H1 (cell line): Measurements from ENCODE around the gene SCAP. TPM values are rescaled to one million over a fixed set of nuclear protein-coding genes. Genes with fewer than 3 reads are reported as not detected.

Experiments
- CTCF ChIA-PET: fragments of 300-600 bp; sonication (Branson Sonifier 250); formaldehyde crosslinking; loops from one replicate; lab custom pipeline; 2021; ENCODE audit not compliant: partially characterized antibody; lab: Charles Lee
- POLR2A ChIA-PET: fragments of 300-600 bp; sonication (Branson Sonifier 250); formaldehyde crosslinking; loops from one replicate; lab custom pipeline; 2021; ENCODE audit warnings: inconsistent platforms; ENCODE audit not compliant: partially characterized antibody; lab: Charles Lee
- DNase-seq, 2 experiments: peaks; one replicate each; pipeline versions ENCODE4 v3.0.0 to v3.0.0-alpha.2; 2010 to 2022; ENCODE audit warnings: low spot score in 2 of 2, low read depth in 1 of 2, mixed read lengths in 1 of 2
- FAIRE-seq: peaks from 2 replicates; lab custom pipeline; 2011; peaks lifted over from hg19 to GRCh38; lab: Jason Lieb, UNC
- H2AFZ ChIP-seq: 2 replicates; pipeline ENCODE4 v1.8.1; 2012; ENCODE audit warnings: low read length, inconsistent platforms
- H2AK5ac ChIP-seq: 2 replicates; pipeline ENCODE4 v1.6.1; 2013; ENCODE audit warnings: low read depth, low read length
- H2BK120ac ChIP-seq: replicated peaks from 2 replicates; pipeline ENCODE3; 2013; ENCODE audit warnings: low read depth, low read length, inconsistent platforms
- H2BK12ac ChIP-seq: 2 replicates; pipeline ENCODE4 v1.6.1; 2013; ENCODE audit warnings: low read depth, low read length
- H2BK15ac ChIP-seq: 2 replicates; pipeline ENCODE4 v1.6.1; 2013; ENCODE audit warnings: low read length
- H2BK20ac ChIP-seq: 2 replicates; pipeline ENCODE4 v1.6.1; 2013; ENCODE audit warnings: low read length
- H2BK5ac ChIP-seq: 2 replicates; pipeline ENCODE4 v1.6.1; 2013; ENCODE audit warnings: low read depth, low read length
- H3K14ac ChIP-seq: 2 replicates; pipeline ENCODE4 v1.6.1; 2013; ENCODE audit warnings: inconsistent platforms; ENCODE audit not compliant: insufficient read length
- H3K18ac ChIP-seq: 2 replicates; pipeline ENCODE4 v1.6.1; 2013; ENCODE audit warnings: low read length; ENCODE audit errors: extremely low read depth
- H3K23ac ChIP-seq: 2 replicates; pipeline ENCODE4 v1.6.1; 2013; ENCODE audit warnings: inconsistent platforms; ENCODE audit not compliant: insufficient read length
- H3K23me2 ChIP-seq: 2 replicates; pipeline ENCODE4 v1.6.1; 2013; ENCODE audit warnings: low read depth, low read length
- H3K27ac ChIP-seq: 2 replicates; pipeline ENCODE4 v1.6.1; 2011; ENCODE audit warnings: low read depth, low read length, inconsistent platforms
- H3K27me3 ChIP-seq, 4 experiments: replicated peaks in 1 of 4; 1 replicate in 1 of 4; 2 replicates in 3 of 4; pipeline versions ENCODE4 v1.6.1 to v1.8.1; 2011 to 2013; ENCODE audit warnings: low read length in 3 of 4, mild to moderate bottlenecking in 3 of 4, inconsistent platforms in 2 of 4, mixed read lengths in 2 of 4, moderate library complexity in 1 of 4; ENCODE audit not compliant: control insufficient read depth in 3 of 4, insufficient read depth in 3 of 4; ENCODE audit errors: extremely low read depth in 1 of 4
- H3K36me3 ChIP-seq, 4 experiments: 2 replicates each; pipeline versions ENCODE4 v1.6.1 to v1.8.1; 2011 to 2013; ENCODE audit warnings: mild to moderate bottlenecking in 4 of 4, low read length in 3 of 4, moderate library complexity in 2 of 4, control low read depth in 1 of 4, inconsistent platforms in 1 of 4; ENCODE audit not compliant: insufficient read depth in 4 of 4, control insufficient read depth in 2 of 4
- H3K4ac ChIP-seq: replicated peaks from 2 replicates; pipeline ENCODE3; 2013; ENCODE audit warnings: low read length, low read depth, mixed read lengths, inconsistent platforms; ENCODE audit not compliant: insufficient read length
- H3K4me1 ChIP-seq, 4 experiments: replicated peaks in 1 of 4; 1 replicate in 1 of 4; 2 replicates in 3 of 4; pipeline versions ENCODE4 v1.6.1 to v1.8.1; 2011 to 2013; ENCODE audit warnings: low read length in 3 of 4, inconsistent platforms in 2 of 4, mixed read lengths in 1 of 4; ENCODE audit not compliant: insufficient read depth in 4 of 4, control insufficient read depth in 3 of 4
- H3K4me2 ChIP-seq, 2 experiments: 2 replicates each; pipeline versions ENCODE4 v1.6.1 to v1.8.1; 2011 to 2013; ENCODE audit warnings: low read depth in 2 of 2, low read length in 2 of 2, control low read depth in 1 of 2, inconsistent platforms in 1 of 2, mild to moderate bottlenecking in 1 of 2; ENCODE audit not compliant: insufficient read depth in 1 of 2
- H3K4me3 ChIP-seq, 4 experiments: fragments of 200-600, 300-600 bp in 1 of 4; sonication (generic), shearing (Covaris generic), sonication (Bioruptor Twin) in 1 of 4; 2 replicates each; pipeline versions ENCODE4 v1.5.1 to v1.8.1; 2011 to 2016; ENCODE audit warnings: low read length in 4 of 4, low read depth in 3 of 4, control low read depth in 2 of 4, inconsistent platforms in 2 of 4, mild to moderate bottlenecking in 2 of 4, mixed read lengths in 1 of 4, moderate library complexity in 1 of 4; ENCODE audit not compliant: insufficient read depth in 2 of 4; ENCODE audit errors: extremely low read depth in 1 of 4
- H3K56ac ChIP-seq: replicated peaks from 2 replicates; pipeline ENCODE3; 2013; ENCODE audit warnings: low read depth, mild to moderate bottlenecking, mixed read lengths, low read length, inconsistent platforms; ENCODE audit not compliant: insufficient read length
- H3K79me1 ChIP-seq: 2 replicates; pipeline ENCODE4 v1.6.1; 2013; ENCODE audit warnings: low read depth, low read length, control low read depth
- H3K79me2 ChIP-seq, 2 experiments: 2 replicates each; pipeline versions ENCODE4 v1.6.1 to v1.8.1; 2012 to 2013; ENCODE audit warnings: low read length in 2 of 2, mild to moderate bottlenecking in 2 of 2, inconsistent platforms in 1 of 2; ENCODE audit not compliant: insufficient read depth in 2 of 2, control insufficient read depth in 1 of 2
- H3K9ac ChIP-seq, 4 experiments: replicated peaks in 1 of 4; 1 replicate in 1 of 4; 2 replicates in 3 of 4; pipeline versions ENCODE4 v1.6.1 to v1.8.1; 2011 to 2013; ENCODE audit warnings: low read depth in 3 of 4, low read length in 3 of 4, control low read depth in 2 of 4, mild to moderate bottlenecking in 2 of 4, moderate library complexity in 2 of 4, inconsistent platforms in 1 of 4; ENCODE audit errors: extremely low read depth in 1 of 4
- H3K9me3 ChIP-seq, 2 experiments: 2 replicates each; pipeline versions ENCODE4 v1.6.1 to v1.8.1; 2012 to 2013; ENCODE audit warnings: mild to moderate bottlenecking in 2 of 2, moderate library complexity in 2 of 2, control low read depth in 1 of 2, inconsistent platforms in 1 of 2, low read depth in 1 of 2, low read length in 1 of 2, mixed read lengths in 1 of 2; ENCODE audit not compliant: insufficient read depth in 2 of 2
- H4K20me1 ChIP-seq, 2 experiments: replicated peaks in 1 of 2; 2 replicates each; pipeline versions ENCODE3 to v1.8.1; 2011 to 2013; ENCODE audit warnings: inconsistent platforms in 2 of 2, low read length in 2 of 2, mild to moderate bottlenecking in 1 of 2; ENCODE audit not compliant: insufficient read depth in 2 of 2, control insufficient read depth in 1 of 2
- H4K5ac ChIP-seq: 2 replicates; pipeline ENCODE4 v1.6.1; 2013; ENCODE audit warnings: low read length, low read depth, mixed read lengths, inconsistent platforms; ENCODE audit not compliant: insufficient read length
- H4K8ac ChIP-seq: 2 replicates; pipeline ENCODE4 v1.8.0; 2013; ENCODE audit warnings: mild to moderate bottlenecking, moderate library complexity, low read length, inconsistent platforms; ENCODE audit not compliant: insufficient read depth; ENCODE audit errors: extremely low read depth
- H4K91ac ChIP-seq: replicated peaks from 2 replicates; pipeline ENCODE3; 2013; ENCODE audit warnings: low read length, mixed read lengths, inconsistent platforms; ENCODE audit not compliant: insufficient read length
- CBX8 ChIP-seq: fragments of 300-800, 300-1000 bp; sonication (generic); IDR thresholded peaks from 2 replicates; pipeline ENCODE4 v1.7.1; 2016; ENCODE audit warnings: low read depth, low read length, borderline replicate concordance
- E2F6 ChIP-seq: IDR thresholded peaks from 2 replicates; pipeline ENCODE4 v1.6.1; 2012; ENCODE audit warnings: inconsistent platforms
- POLR2A ChIP-seq, 2 experiments: IDR thresholded peaks; 1 replicate in 1 of 2; 2 replicates in 1 of 2; pipeline ENCODE4 v1.6.1; 2011; ENCODE audit warnings: low read depth in 2 of 2, low read length in 2 of 2, mild to moderate bottlenecking in 2 of 2; ENCODE audit errors: control extremely low read depth in 1 of 2
- WGBS, 2 experiments: shearing (Covaris generic) in 1 of 2; methylation state at CpG; one replicate each; pipeline versions ENCODE4 v1.1.6 to v1.1.7; 2013 to 2015; ENCODE audit warnings: low lambda C conversion rate in 2 of 2, mixed read lengths in 2 of 2, inconsistent platforms in 1 of 2, low coverage in 1 of 2, missing lambda C conversion rate in 1 of 2; ENCODE audit not compliant: insufficient replicate concordance in 2 of 2, insufficient coverage in 1 of 2, insufficient read length in 1 of 2; ENCODE audit errors: extremely low coverage in 1 of 2, missing lambda C conversion rate in 1 of 2; 5-methylcytosine and 5-hydroxymethylcytosine counted together
- polyA plus RNA-seq, 7 experiments: library from polyadenylated mRNA; depleted of rRNA in 3 of 7; stranded (reverse) in 5 of 7; unstranded in 2 of 7; fragments of >200 nt in 5 of 7; fragments of 200-250 nt in 2 of 7; gene quantifications; 1 replicate in 5 of 7; 2 replicates in 1 of 7; 4 replicates in 1 of 7; pipeline versions ENCODE4 v1.2.1 to v1.2.3, GENCODE V29; 2011 to 2013; ENCODE audit warnings: missing spikeins in 2 of 7, mixed read lengths in 2 of 7
- total RNA-seq: library from RNA; stranded (reverse); fragmentation: NEBNext Ultra II Directional; extraction: Animal tissue kit (Norgen Biotek cat#: 25700); gene quantifications from 2 replicates; pipeline ENCODE4 v1.2.1, GENCODE V29; 2021

SCAP gene
- total and polyA plus RNA-seq, 2 of the 8 experiments (the other 6 are each of a cell fraction or from before 2014, with no cell fraction given) = 74.0 to 114 TPM

GRCh38 chr3:47407896-47408838 is 67.6 kb downstream of the SCAP start:
- H2AK5ac ChIP-seq = no peak overlapping the region
- no peak overlapping the region for H4K91ac ChIP-seq
- H3K4ac ChIP-seq = no peak overlapping the region
- H3K9ac ChIP-seq = no peak overlapping the region
- no peaks in the 10 kb centered on the region for H3K27me3 ChIP-seq
- H3K14ac ChIP-seq = no peak overlapping the region
- H2BK120ac ChIP-seq = no peak overlapping the region
- no peak overlapping the region for H2BK12ac ChIP-seq
- peaks cover 8 to 40% (median 25%) of the 10 kb centered on the region in 4 experiments; a peak in 6 of 8 replicates for H3K36me3 ChIP-seq
- H3K56ac ChIP-seq = no peak overlapping the region
- no peak overlapping the region for H2BK15ac ChIP-seq
- no peaks in the 10 kb centered on the region for H3K4me1 ChIP-seq
- CTCF ChIA-PET = interaction anchor here (1.1 to 6.5 kb wide), 5 partner anchors 8 to 485 kb away, joined by 3 to 55 read pairs (median 10); no protein-coding TSS in a partner anchor
- H3K9me3 ChIP-seq = no peaks in the 10 kb centered on the region
- H4K5ac ChIP-seq = no peak overlapping the region
- no peak overlapping the region; the same call in 1 of the 2 replicates for H4K8ac ChIP-seq
- no peak overlapping the region for H3K27ac ChIP-seq
- no peak overlapping the region for H2AFZ ChIP-seq
- no peaks in the 10 kb centered on the region for H3K23me2 ChIP-seq
- no peak overlapping the region for H2BK5ac ChIP-seq
- H3K4me3 ChIP-seq = no peak overlapping the region
- FAIRE-seq (no peak), DNase-seq (no peak)
- H4K20me1 ChIP-seq = peaks cover 6 to 26% of the 10 kb centered on the region in 2 experiments
- 96% methylated on average over 17 of the region's 18 CpGs; no CpG with 5 or more reads in 1 of the 2 experiments for WGBS, 2 experiments
- no peak overlapping the region for H3K4me2 ChIP-seq
- no peak overlapping the region for H3K18ac ChIP-seq
- TF ChIP-seq CBX8 (no peak), POLR2A (IDR thresholded peaks at IDR 0.05; ENCODE audit: control extremely low read depth in 1 of 2, low read depth in 2 of 2, low read length in 2 of 2) (no peak), E2F6 (no peak)
- TF ChIP-seq, all 59 proteins: peak for 0
- H3K79me2 ChIP-seq = no peaks in the 10 kb centered on the region; a peak in 1 of 4 replicates
- no peak overlapping the region for H3K23ac ChIP-seq
- H2BK20ac ChIP-seq = no peak overlapping the region
- POLR2A ChIA-PET = interaction anchor here (1.0 kb wide), 1 partner anchor 84 kb away, joined by 3 read pairs; no protein-coding TSS in a partner anchor
- no peaks in the 10 kb centered on the region for H3K79me1 ChIP-seq
